H1 (cell line): ENCODE data around the gene EVI2A. TPM values are rescaled to one million over a fixed set of nuclear protein-coding genes. Genes with fewer than 3 reads are reported as not detected.

Experiments used
- CTCF ChIA-PET: fragments of 300-600 bp; sonication (Branson Sonifier 250); formaldehyde crosslinking; loops from one replicate; lab custom pipeline; 2021; ENCODE audit not compliant: partially characterized antibody; lab: Charles Lee
- POLR2A ChIA-PET: fragments of 300-600 bp; sonication (Branson Sonifier 250); formaldehyde crosslinking; loops from one replicate; lab custom pipeline; 2021; ENCODE audit warnings: inconsistent platforms; ENCODE audit not compliant: partially characterized antibody; lab: Charles Lee
- DNase-seq, 2 experiments: peaks; one replicate each; pipeline versions ENCODE4 v3.0.0 to v3.0.0-alpha.2; 2010 to 2022; ENCODE audit warnings: low spot score in 2 of 2, low read depth in 1 of 2, mixed read lengths in 1 of 2
- FAIRE-seq: peaks from 2 replicates; lab custom pipeline; 2011; peaks lifted over from hg19 to GRCh38; lab: Jason Lieb, UNC
- H2AFZ ChIP-seq: 2 replicates; pipeline ENCODE4 v1.8.1; 2012; ENCODE audit warnings: low read length, inconsistent platforms
- H2AK5ac ChIP-seq: 2 replicates; pipeline ENCODE4 v1.6.1; 2013; ENCODE audit warnings: low read depth, low read length
- H2BK120ac ChIP-seq: replicated peaks from 2 replicates; pipeline ENCODE3; 2013; ENCODE audit warnings: low read depth, low read length, inconsistent platforms
- H2BK12ac ChIP-seq: 2 replicates; pipeline ENCODE4 v1.6.1; 2013; ENCODE audit warnings: low read depth, low read length
- H2BK15ac ChIP-seq: 2 replicates; pipeline ENCODE4 v1.6.1; 2013; ENCODE audit warnings: low read length
- H2BK20ac ChIP-seq: 2 replicates; pipeline ENCODE4 v1.6.1; 2013; ENCODE audit warnings: low read length
- H2BK5ac ChIP-seq: 2 replicates; pipeline ENCODE4 v1.6.1; 2013; ENCODE audit warnings: low read depth, low read length
- H3K14ac ChIP-seq: 2 replicates; pipeline ENCODE4 v1.6.1; 2013; ENCODE audit warnings: inconsistent platforms; ENCODE audit not compliant: insufficient read length
- H3K18ac ChIP-seq: 2 replicates; pipeline ENCODE4 v1.6.1; 2013; ENCODE audit warnings: low read length; ENCODE audit errors: extremely low read depth
- H3K23ac ChIP-seq: 2 replicates; pipeline ENCODE4 v1.6.1; 2013; ENCODE audit warnings: inconsistent platforms; ENCODE audit not compliant: insufficient read length
- H3K23me2 ChIP-seq: 2 replicates; pipeline ENCODE4 v1.6.1; 2013; ENCODE audit warnings: low read depth, low read length
- H3K27ac ChIP-seq: 2 replicates; pipeline ENCODE4 v1.6.1; 2011; ENCODE audit warnings: low read depth, low read length, inconsistent platforms
- H3K27me3 ChIP-seq, 4 experiments: replicated peaks in 1 of 4; 1 replicate in 1 of 4; 2 replicates in 3 of 4; pipeline versions ENCODE4 v1.6.1 to v1.8.1; 2011 to 2013; ENCODE audit warnings: low read length in 3 of 4, mild to moderate bottlenecking in 3 of 4, inconsistent platforms in 2 of 4, mixed read lengths in 2 of 4, moderate library complexity in 1 of 4; ENCODE audit not compliant: control insufficient read depth in 3 of 4, insufficient read depth in 3 of 4; ENCODE audit errors: extremely low read depth in 1 of 4
- H3K36me3 ChIP-seq, 4 experiments: 2 replicates each; pipeline versions ENCODE4 v1.6.1 to v1.8.1; 2011 to 2013; ENCODE audit warnings: mild to moderate bottlenecking in 4 of 4, low read length in 3 of 4, moderate library complexity in 2 of 4, control low read depth in 1 of 4, inconsistent platforms in 1 of 4; ENCODE audit not compliant: insufficient read depth in 4 of 4, control insufficient read depth in 2 of 4
- H3K4ac ChIP-seq: replicated peaks from 2 replicates; pipeline ENCODE3; 2013; ENCODE audit warnings: low read length, low read depth, mixed read lengths, inconsistent platforms; ENCODE audit not compliant: insufficient read length
- H3K4me1 ChIP-seq, 4 experiments: replicated peaks in 1 of 4; 1 replicate in 1 of 4; 2 replicates in 3 of 4; pipeline versions ENCODE4 v1.6.1 to v1.8.1; 2011 to 2013; ENCODE audit warnings: low read length in 3 of 4, inconsistent platforms in 2 of 4, mixed read lengths in 1 of 4; ENCODE audit not compliant: insufficient read depth in 4 of 4, control insufficient read depth in 3 of 4
- H3K4me2 ChIP-seq, 2 experiments: 2 replicates each; pipeline versions ENCODE4 v1.6.1 to v1.8.1; 2011 to 2013; ENCODE audit warnings: low read depth in 2 of 2, low read length in 2 of 2, control low read depth in 1 of 2, inconsistent platforms in 1 of 2, mild to moderate bottlenecking in 1 of 2; ENCODE audit not compliant: insufficient read depth in 1 of 2
- H3K4me3 ChIP-seq, 4 experiments: fragments of 200-600, 300-600 bp in 1 of 4; sonication (generic), shearing (Covaris generic), sonication (Bioruptor Twin) in 1 of 4; 2 replicates each; pipeline versions ENCODE4 v1.5.1 to v1.8.1; 2011 to 2016; ENCODE audit warnings: low read length in 4 of 4, low read depth in 3 of 4, control low read depth in 2 of 4, inconsistent platforms in 2 of 4, mild to moderate bottlenecking in 2 of 4, mixed read lengths in 1 of 4, moderate library complexity in 1 of 4; ENCODE audit not compliant: insufficient read depth in 2 of 4; ENCODE audit errors: extremely low read depth in 1 of 4
- H3K56ac ChIP-seq: replicated peaks from 2 replicates; pipeline ENCODE3; 2013; ENCODE audit warnings: low read depth, mild to moderate bottlenecking, mixed read lengths, low read length, inconsistent platforms; ENCODE audit not compliant: insufficient read length
- H3K79me1 ChIP-seq: 2 replicates; pipeline ENCODE4 v1.6.1; 2013; ENCODE audit warnings: low read depth, low read length, control low read depth
- H3K79me2 ChIP-seq, 2 experiments: 2 replicates each; pipeline versions ENCODE4 v1.6.1 to v1.8.1; 2012 to 2013; ENCODE audit warnings: low read length in 2 of 2, mild to moderate bottlenecking in 2 of 2, inconsistent platforms in 1 of 2; ENCODE audit not compliant: insufficient read depth in 2 of 2, control insufficient read depth in 1 of 2
- H3K9ac ChIP-seq, 4 experiments: replicated peaks in 1 of 4; 1 replicate in 1 of 4; 2 replicates in 3 of 4; pipeline versions ENCODE4 v1.6.1 to v1.8.1; 2011 to 2013; ENCODE audit warnings: low read depth in 3 of 4, low read length in 3 of 4, control low read depth in 2 of 4, mild to moderate bottlenecking in 2 of 4, moderate library complexity in 2 of 4, inconsistent platforms in 1 of 4; ENCODE audit errors: extremely low read depth in 1 of 4
- H3K9me3 ChIP-seq, 2 experiments: 2 replicates each; pipeline versions ENCODE4 v1.6.1 to v1.8.1; 2012 to 2013; ENCODE audit warnings: mild to moderate bottlenecking in 2 of 2, moderate library complexity in 2 of 2, control low read depth in 1 of 2, inconsistent platforms in 1 of 2, low read depth in 1 of 2, low read length in 1 of 2, mixed read lengths in 1 of 2; ENCODE audit not compliant: insufficient read depth in 2 of 2
- H4K20me1 ChIP-seq, 2 experiments: replicated peaks in 1 of 2; 2 replicates each; pipeline versions ENCODE3 to v1.8.1; 2011 to 2013; ENCODE audit warnings: inconsistent platforms in 2 of 2, low read length in 2 of 2, mild to moderate bottlenecking in 1 of 2; ENCODE audit not compliant: insufficient read depth in 2 of 2, control insufficient read depth in 1 of 2
- H4K5ac ChIP-seq: 2 replicates; pipeline ENCODE4 v1.6.1; 2013; ENCODE audit warnings: low read length, low read depth, mixed read lengths, inconsistent platforms; ENCODE audit not compliant: insufficient read length
- H4K8ac ChIP-seq: 2 replicates; pipeline ENCODE4 v1.8.0; 2013; ENCODE audit warnings: mild to moderate bottlenecking, moderate library complexity, low read length, inconsistent platforms; ENCODE audit not compliant: insufficient read depth; ENCODE audit errors: extremely low read depth
- H4K91ac ChIP-seq: replicated peaks from 2 replicates; pipeline ENCODE3; 2013; ENCODE audit warnings: low read length, mixed read lengths, inconsistent platforms; ENCODE audit not compliant: insufficient read length
- BRCA1 ChIP-seq: IDR thresholded peaks from 2 replicates; pipeline ENCODE4 v1.6.1; 2012; ENCODE audit warnings: low read depth, low read length, improper control_type of control experiment
- CBX8 ChIP-seq: fragments of 300-800, 300-1000 bp; sonication (generic); IDR thresholded peaks from 2 replicates; pipeline ENCODE4 v1.7.1; 2016; ENCODE audit warnings: low read depth, low read length, borderline replicate concordance
- CTCF ChIP-seq, 3 experiments: IDR thresholded peaks; 1 replicate in 2 of 3; 2 replicates in 1 of 3; pipeline versions ENCODE4 v1.5.1 to v1.6.1; 2011; ENCODE audit warnings: low read length in 3 of 3, mild to moderate bottlenecking in 3 of 3, inconsistent platforms in 2 of 3, low read depth in 1 of 3, moderate library complexity in 1 of 3; ENCODE audit not compliant: insufficient read depth in 1 of 3; ENCODE audit errors: control extremely low read depth in 1 of 3
- JUND ChIP-seq: IDR thresholded peaks from 2 replicates; pipeline ENCODE4 v1.6.1; 2011; ENCODE audit warnings: mild to moderate bottlenecking, improper control_type of control experiment, low read length
- MAFK ChIP-seq: IDR thresholded peaks from 2 replicates; pipeline ENCODE4 v1.6.1; 2012; ENCODE audit warnings: low read depth, mild to moderate bottlenecking, improper control_type of control experiment, low read length
- NRF1 ChIP-seq: IDR thresholded peaks from 2 replicates; pipeline ENCODE4 v1.6.1; 2011; ENCODE audit warnings: mild to moderate bottlenecking, low read depth, low read length, improper control_type of control experiment
- SIRT6 ChIP-seq: IDR thresholded peaks from one replicate; pipeline ENCODE4 v1.7.1; 2012; ENCODE audit warnings: low read length, inconsistent platforms
- TBP ChIP-seq: IDR thresholded peaks from 2 replicates; pipeline ENCODE4 v1.6.1; 2011; ENCODE audit warnings: low read depth, low read length, improper control_type of control experiment
- WGBS, 2 experiments: shearing (Covaris generic) in 1 of 2; methylation state at CpG; one replicate each; pipeline versions ENCODE4 v1.1.6 to v1.1.7; 2013 to 2015; ENCODE audit warnings: low lambda C conversion rate in 2 of 2, mixed read lengths in 2 of 2, inconsistent platforms in 1 of 2, low coverage in 1 of 2, missing lambda C conversion rate in 1 of 2; ENCODE audit not compliant: insufficient replicate concordance in 2 of 2, insufficient coverage in 1 of 2, insufficient read length in 1 of 2; ENCODE audit errors: extremely low coverage in 1 of 2, missing lambda C conversion rate in 1 of 2; 5-methylcytosine and 5-hydroxymethylcytosine counted together
- polyA plus RNA-seq, 7 experiments: library from polyadenylated mRNA; depleted of rRNA in 3 of 7; stranded (reverse) in 5 of 7; unstranded in 2 of 7; fragments of >200 nt in 5 of 7; fragments of 200-250 nt in 2 of 7; gene quantifications; 1 replicate in 5 of 7; 2 replicates in 1 of 7; 4 replicates in 1 of 7; pipeline versions ENCODE4 v1.2.1 to v1.2.3, GENCODE V29; 2011 to 2013; ENCODE audit warnings: missing spikeins in 2 of 7, mixed read lengths in 2 of 7
- total RNA-seq: library from RNA; stranded (reverse); fragmentation: NEBNext Ultra II Directional; extraction: Animal tissue kit (Norgen Biotek cat#: 25700); gene quantifications from 2 replicates; pipeline ENCODE4 v1.2.1, GENCODE V29; 2021

The EVI2A gene
- total and polyA plus RNA-seq, 2 of the 8 experiments (the other 6 are each of a cell fraction or from before 2014, with no cell fraction given): not detected

DNA sequence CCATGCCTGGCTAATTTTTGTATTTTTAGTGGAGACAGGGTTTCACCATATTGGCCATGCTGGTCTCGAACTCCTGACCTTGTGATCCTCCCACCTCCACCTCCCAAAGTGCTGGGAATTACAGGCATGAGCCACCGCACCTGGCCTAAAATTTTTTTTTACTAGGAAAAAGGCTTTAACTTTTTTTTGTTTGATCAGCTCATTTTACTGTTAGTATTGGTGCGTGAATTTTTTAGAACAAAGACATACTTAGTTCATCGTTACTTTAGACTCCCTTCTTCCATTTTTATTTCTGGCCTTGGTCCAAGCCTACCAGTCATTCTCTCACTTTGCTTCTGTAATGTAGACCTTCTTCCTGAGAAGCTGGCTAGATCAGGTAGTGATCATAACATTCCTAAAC, 44.7 kb upstream of the EVI2A start:
- H3K23me2 ChIP-seq: no peaks in the 10 kb centered on the region
- no peak overlapping the region for H4K5ac ChIP-seq
- no peak overlapping the region for H3K27ac ChIP-seq
- H3K27me3 ChIP-seq: no peaks in the 10 kb centered on the region
- no peaks in the 10 kb centered on the region for H3K79me2 ChIP-seq
- no peak overlapping the region for H3K56ac ChIP-seq
- no peak overlapping the region for H2BK20ac ChIP-seq
- no peak overlapping the region for H4K8ac ChIP-seq
- no peak overlapping the region for H2AK5ac ChIP-seq
- H3K36me3 ChIP-seq: no peaks in the 10 kb centered on the region; a peak in 2 of 8 replicates
- H4K91ac ChIP-seq: no peak overlapping the region
- H3K4me2 ChIP-seq: no peak overlapping the region
- no peaks in the 10 kb centered on the region for H4K20me1 ChIP-seq
- H3K79me1 ChIP-seq: no peaks in the 10 kb centered on the region
- ChIA-PET POLR2A (interaction anchor here (1.2 kb wide), 1 partner anchor 12 kb away, joined by 3 read pairs; no protein-coding TSS in a partner anchor), CTCF (interaction anchor here (0.5 to 0.7 kb wide), 3 partner anchors 10 to 1055 kb away, joined by 3 read pairs; no protein-coding TSS in a partner anchor)
- no peaks in the 10 kb centered on the region for H3K9me3 ChIP-seq
- H2BK5ac ChIP-seq: no peak overlapping the region
- H2BK12ac ChIP-seq: no peak overlapping the region
- no peak overlapping the region for H3K9ac ChIP-seq
- no peaks in the 10 kb centered on the region for H3K4me1 ChIP-seq
- H3K14ac ChIP-seq: no peak overlapping the region
- H2BK120ac ChIP-seq: no peak overlapping the region
- H2BK15ac ChIP-seq: no peak overlapping the region
- WGBS, 2 experiments: 94% methylated on average over 4 of the region's 4 CpGs; no CpG with 5 or more reads in 1 of the 2 experiments
- no peak for DNase-seq
- H3K4ac ChIP-seq: no peak overlapping the region
- FAIRE-seq: no peak
- no peak overlapping the region for H3K4me3 ChIP-seq
- no peak overlapping the region for H3K18ac ChIP-seq
- no peak overlapping the region for H3K23ac ChIP-seq
- H2AFZ ChIP-seq: no peak overlapping the region
- no peak for TF ChIP-seq TBP
- TF ChIP-seq NRF1: no peak
- TF ChIP-seq MAFK: no peak
- no peak for TF ChIP-seq SIRT6
- no peak for TF ChIP-seq JUND
- TF ChIP-seq BRCA1: no peak
- TF ChIP-seq CTCF (IDR thresholded peaks at IDR 0.05; ENCODE audit: control extremely low read depth in 1 of 3, insufficient read depth in 1 of 3, low read depth in 1 of 3, low read length in 3 of 3): no peak
- no peak for TF ChIP-seq CBX8
